GM19438 (cell line): ENCODE data around the gene GTPBP6.
"Not testable (repeated sequence)": the region's sequence is repeated elsewhere in the genome, so short reads cannot be mapped to it uniquely, and the experiment has no call there.

ENCODE experiments used
- ATAC-seq: cut with Tn5 transposase; IDR thresholded peaks from one replicate; pipeline ENCODE4 v1.9.1; 2021; ENCODE audit warnings: low read depth; ENCODE audit not compliant: unreplicated experiment

The GTPBP6 gene

GRCh38 chrX:352582-353314, 34.2 kb upstream of the GTPBP6 start:
- ATAC-seq = no peak

- no peak for ATAC-seq
Observed at GRCh38 chrX:352181-352580, 33.6 kb upstream of the GTPBP6 start.

- ATAC-seq = no peak
Observed at GRCh38 chrX:351736-352135, 33.1 kb upstream of the GTPBP6 start.

- ATAC-seq = not testable (repeated sequence)
Observed at GRCh38 chrX:351324-351641, 32.7 kb upstream of the GTPBP6 start.

GRCh38 chrX:350534-351323, 32.1 kb upstream of the GTPBP6 start:
- no peak for ATAC-seq

GRCh38 chrX:350148-350533, 31.5 kb upstream of the GTPBP6 start:
- ATAC-seq = no peak

- ATAC-seq = no peak
Observed at GRCh38 chrX:349702-350101, 31.1 kb upstream of the GTPBP6 start.

- ATAC-seq = no peak
Observed at GRCh38 chrX:349196-349595, 30.6 kb upstream of the GTPBP6 start.

GRCh38 chrX:348461-349117, 30.0 kb upstream of the GTPBP6 start:
- no peak for ATAC-seq

- ATAC-seq = no peak
Observed at GRCh38 chrX:347351-348117, 28.9 kb upstream of the GTPBP6 start.

GRCh38 chrX:346034-346813, 27.6 kb upstream of the GTPBP6 start:
- ATAC-seq = no peak

- no peak for ATAC-seq
Observed at GRCh38 chrX:345020-345925, 26.7 kb upstream of the GTPBP6 start.

- ATAC-seq = no peak
Observed at GRCh38 chrX:344371-344901, 25.8 kb upstream of the GTPBP6 start.

GRCh38 chrX:341541-342101, 23.0 kb upstream of the GTPBP6 start:
- no peak for ATAC-seq

GRCh38 chrX:340641-341423, 22.2 kb upstream of the GTPBP6 start:
- no peak for ATAC-seq

- no peak for ATAC-seq
Observed at GRCh38 chrX:340121-340520, 21.5 kb upstream of the GTPBP6 start.

GRCh38 chrX:338836-339400, 20.3 kb upstream of the GTPBP6 start:
- no peak for ATAC-seq
